ENCODE measurements around the gene ROPN1L. TPM values are rescaled to one million over a fixed set of nuclear protein-coding genes. Genes with fewer than 3 reads are reported as not detected.

The ROPN1L gene
- polyA plus RNA-seq, 1 experiment: 0.54 TPM

GRCh38 chr5:10400411-10400810, 41.3 kb upstream of the ROPN1L start:
- TF ChIP-seq CTCF (IDR thresholded peaks at IDR 0.05; ENCODE audit: insufficient read depth, low read depth, low read length): no peak
- Histone ChIP-seq H3K27me3 (ENCODE audit: control insufficient read depth, insufficient read depth, low read length) (no peaks in the 10 kb centered on the region), H3K36me3 (ENCODE audit: control insufficient read depth, insufficient read depth, low read length) (peaks cover 14% of the 10 kb centered on the region), H3K4me3 (ENCODE audit: low read depth, low read length) (no peak overlapping the region)
- ChIA-PET POLR2A (no interaction called here), CTCF (no interaction called here)
- no peak for DNase-seq (ENCODE audit: low read depth)

- no peak for TF ChIP-seq CTCF (IDR thresholded peaks at IDR 0.05; ENCODE audit: insufficient read depth, low read depth, low read length)
- ChIA-PET CTCF (no interaction called here), POLR2A (no interaction called here)
- Histone ChIP-seq H3K27me3 (ENCODE audit: control insufficient read depth, insufficient read depth, low read length) (no peaks in the 10 kb centered on the region), H3K36me3 (ENCODE audit: control insufficient read depth, insufficient read depth, low read length) (peaks cover 14% of the 10 kb centered on the region), H3K4me3 (ENCODE audit: low read depth, low read length) (no peak overlapping the region)
- DNase-seq (ENCODE audit: low read depth): peak; percentile 10
Measured at GRCh38 chr5:10400831-10401230, 40.8 kb upstream of the ROPN1L start.

- TF ChIP-seq CTCF (IDR thresholded peaks at IDR 0.05; ENCODE audit: insufficient read depth, low read depth, low read length): no peak
- DNase-seq (ENCODE audit: low read depth): no peak
- ChIA-PET POLR2A (no interaction called here), CTCF (no interaction called here)
- Histone ChIP-seq H3K4me3 (ENCODE audit: low read depth, low read length) (no peak overlapping the region), H3K36me3 (ENCODE audit: control insufficient read depth, insufficient read depth, low read length) (peaks cover 13% of the 10 kb centered on the region), H3K27me3 (ENCODE audit: control insufficient read depth, insufficient read depth, low read length) (no peaks in the 10 kb centered on the region)
Measured at GRCh38 chr5:10401498-10401897, 40.2 kb upstream of the ROPN1L start.

GRCh38 chr5:10403829-10404228, 37.9 kb upstream of the ROPN1L start:
- ChIA-PET POLR2A (no interaction called here), CTCF (interaction anchor here (0.9 kb wide), 1 partner anchor 24 kb away, joined by 3 read pairs; no protein-coding TSS in a partner anchor)
- no peak for DNase-seq (ENCODE audit: low read depth)
- Histone ChIP-seq H3K27me3 (ENCODE audit: control insufficient read depth, insufficient read depth, low read length) (no peaks in the 10 kb centered on the region), H3K4me3 (ENCODE audit: low read depth, low read length) (no peak overlapping the region), H3K36me3 (ENCODE audit: control insufficient read depth, insufficient read depth, low read length) (peaks cover 12% of the 10 kb centered on the region)
- TF ChIP-seq CTCF (IDR thresholded peaks at IDR 0.05; ENCODE audit: insufficient read depth, low read depth, low read length): no peak

DNA sequence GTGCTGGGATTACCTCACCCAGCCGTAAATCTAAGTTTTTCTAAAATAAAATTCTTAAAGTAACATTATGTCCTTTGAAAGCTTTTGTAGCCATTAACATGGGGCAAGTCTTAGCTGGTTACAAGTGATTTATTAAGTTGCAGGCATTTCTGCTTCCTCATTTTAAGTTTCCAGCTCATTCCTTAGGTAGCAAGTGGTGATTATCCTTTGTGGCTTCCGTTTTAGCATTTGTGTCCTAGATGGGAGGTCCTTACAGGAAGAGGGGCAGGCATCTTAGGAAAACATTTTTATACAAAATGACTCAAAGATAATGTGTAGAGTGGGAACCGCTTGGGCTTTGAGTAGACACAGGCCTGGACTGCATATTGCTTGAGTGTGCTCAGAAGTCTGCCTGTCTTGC, 35.0 kb upstream of the ROPN1L start:
- ChIA-PET CTCF (interaction anchor here (1.1 to 1.5 kb wide), 2 partner anchors 8 to 14 kb away, joined by 3 read pairs; no protein-coding TSS in a partner anchor), POLR2A (no interaction called here)
- DNase-seq (ENCODE audit: low read depth): no peak
- H3K36me3 ChIP-seq (ENCODE audit: control insufficient read depth, insufficient read depth, low read length): peaks cover 23% of the 10 kb centered on the region
- no peak overlapping the region for H3K4me3 ChIP-seq (ENCODE audit: low read depth, low read length)
- TF ChIP-seq CTCF (IDR thresholded peaks at IDR 0.05; ENCODE audit: insufficient read depth, low read depth, low read length): no peak
- no peaks in the 10 kb centered on the region for H3K27me3 ChIP-seq (ENCODE audit: control insufficient read depth, insufficient read depth, low read length)

All from BJ (cell line).